Glomerular visceral epithelial cell (primary cell): ENCODE measurements around the gene VIPR1.
"Not testable (repeated sequence)": the region's sequence is repeated elsewhere in the genome, so short reads cannot be mapped to it uniquely, and the experiment has no call there.

Source experiments
- DNase-seq: peaks from one replicate; pipeline ENCODE4 v3.0.0-alpha.2; 2016; ENCODE audit errors: extremely low spot score

The VIPR1 gene

DNA sequence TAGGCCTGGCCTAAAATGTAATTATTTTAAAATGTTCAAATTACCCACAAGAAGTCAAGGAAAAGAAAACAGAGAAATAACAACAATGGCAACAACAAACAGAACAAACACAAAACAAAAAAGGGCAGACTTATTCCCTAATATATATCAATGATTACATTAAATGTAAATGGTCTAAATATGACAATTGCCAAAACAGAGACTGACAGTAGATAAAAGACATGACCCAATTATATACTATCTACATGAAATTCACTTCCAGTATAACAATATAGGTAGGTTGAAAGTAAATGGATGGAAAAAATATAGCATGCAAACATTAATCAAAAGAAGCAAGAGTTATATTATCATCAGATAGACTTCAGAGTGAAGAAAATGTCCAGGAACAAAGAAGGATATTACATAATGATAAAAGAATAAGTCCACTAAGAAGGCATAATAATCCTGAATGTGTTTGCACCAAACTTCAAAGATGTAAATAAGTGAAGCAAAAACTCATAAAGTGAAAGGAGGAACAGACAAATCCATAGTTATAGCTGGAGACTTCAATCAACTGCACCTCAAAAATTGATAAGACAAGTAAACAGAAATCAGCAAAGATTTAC, 72.8 kb downstream of the VIPR1 start:
- DNase-seq = no peak

DNA sequence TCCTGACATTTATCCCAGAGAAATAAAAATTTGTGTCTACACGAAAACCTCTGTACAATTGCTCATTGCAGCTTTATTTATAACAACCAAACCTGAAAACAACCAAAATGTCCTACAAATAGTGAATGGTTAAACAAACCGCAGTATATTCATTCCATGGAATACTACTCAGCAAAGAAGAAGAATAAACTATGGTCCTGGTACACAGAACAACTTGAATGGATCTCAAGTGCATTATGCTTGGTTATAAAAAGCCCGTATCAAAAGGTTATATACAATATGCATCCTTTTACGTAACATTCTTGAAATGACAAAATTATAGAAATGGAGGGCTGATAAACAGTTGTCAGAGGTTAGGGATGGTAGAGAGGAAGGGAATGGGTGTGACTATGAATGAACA, 75.6 kb downstream of the VIPR1 start:
- no peak for DNase-seq

DNA sequence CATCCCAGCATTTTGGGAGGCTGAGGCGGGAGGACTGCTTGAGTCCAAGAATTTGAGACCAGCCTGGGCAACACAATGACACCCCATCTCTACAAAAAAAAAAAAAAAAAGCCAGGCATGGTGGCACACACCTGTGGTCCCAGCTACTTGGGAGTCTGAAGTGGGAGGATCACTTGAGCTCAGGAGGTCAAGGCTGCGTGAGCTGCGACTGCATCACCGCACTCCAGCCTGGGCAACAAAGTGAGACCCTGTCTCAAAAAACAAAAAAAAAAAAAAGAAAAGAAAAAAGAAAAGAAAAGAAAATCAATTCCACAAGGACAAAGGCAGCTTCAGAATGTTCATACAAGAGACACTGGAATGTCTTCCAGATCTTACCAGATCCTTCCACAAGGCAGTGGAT, 76.9 kb downstream of the VIPR1 start:
- not testable (repeated sequence) for DNase-seq

DNA sequence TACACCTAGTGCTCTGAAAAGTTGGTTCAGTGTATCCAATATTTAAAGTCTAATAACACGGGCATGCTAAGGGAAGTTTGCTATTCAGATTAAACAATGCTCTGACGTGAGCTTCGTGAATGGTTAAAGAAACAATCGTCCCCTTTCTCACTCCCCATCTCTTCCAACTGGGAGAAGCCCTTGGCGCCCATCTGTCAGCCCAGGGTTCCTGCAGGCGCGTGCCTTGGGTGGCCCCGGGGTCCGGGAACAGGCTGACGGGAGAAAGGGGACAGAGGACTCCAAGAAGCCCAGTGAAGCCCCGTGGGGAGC, 78.9 kb downstream of the VIPR1 start:
- no peak for DNase-seq

DNA sequence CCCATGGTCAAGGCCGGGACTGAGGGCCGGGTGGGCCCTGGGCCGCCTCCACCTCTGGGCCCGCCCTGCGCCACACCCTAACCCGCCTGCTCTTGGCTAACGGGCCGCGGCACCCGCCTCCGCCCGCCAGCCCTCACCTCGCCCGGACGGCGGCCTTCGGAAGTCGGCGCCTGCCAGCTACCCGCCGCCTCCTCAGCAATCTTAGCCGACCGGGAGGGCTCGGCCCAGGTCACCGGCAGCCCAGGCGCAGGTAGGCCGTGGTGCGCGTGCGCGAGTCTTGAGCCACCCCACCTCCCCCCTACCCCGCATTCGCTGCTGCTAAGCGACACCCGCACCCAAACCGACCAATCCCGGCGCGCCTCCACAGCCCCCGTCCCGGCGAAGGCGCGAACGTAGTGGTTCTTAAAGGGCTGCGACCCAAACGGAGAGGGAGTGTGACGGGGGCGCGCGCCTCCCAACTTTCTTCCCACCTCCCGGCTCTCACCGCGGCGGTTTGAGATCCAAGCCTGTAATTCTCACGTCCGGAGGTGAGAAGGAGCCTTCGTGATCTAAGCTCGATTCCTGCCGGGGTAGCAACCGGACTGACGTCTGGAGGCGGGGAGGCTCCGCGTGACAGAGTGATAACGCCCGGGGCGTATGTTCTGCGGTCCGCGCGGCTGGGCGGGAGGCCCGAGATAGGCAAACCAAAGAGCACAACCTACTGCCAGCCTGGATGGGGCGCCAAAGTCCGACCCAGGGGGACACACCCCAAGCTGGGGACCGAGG, 79.4 kb downstream of the VIPR1 start, which contains the start of gene SEC22C:
Gene SEC22C (minus strand): TSS at position 259 of the 765 bp plus-strand sequence. CDS start 12,921 bp downstream, outside the sequence.
- DNase-seq = peak; percentile 95

DNA sequence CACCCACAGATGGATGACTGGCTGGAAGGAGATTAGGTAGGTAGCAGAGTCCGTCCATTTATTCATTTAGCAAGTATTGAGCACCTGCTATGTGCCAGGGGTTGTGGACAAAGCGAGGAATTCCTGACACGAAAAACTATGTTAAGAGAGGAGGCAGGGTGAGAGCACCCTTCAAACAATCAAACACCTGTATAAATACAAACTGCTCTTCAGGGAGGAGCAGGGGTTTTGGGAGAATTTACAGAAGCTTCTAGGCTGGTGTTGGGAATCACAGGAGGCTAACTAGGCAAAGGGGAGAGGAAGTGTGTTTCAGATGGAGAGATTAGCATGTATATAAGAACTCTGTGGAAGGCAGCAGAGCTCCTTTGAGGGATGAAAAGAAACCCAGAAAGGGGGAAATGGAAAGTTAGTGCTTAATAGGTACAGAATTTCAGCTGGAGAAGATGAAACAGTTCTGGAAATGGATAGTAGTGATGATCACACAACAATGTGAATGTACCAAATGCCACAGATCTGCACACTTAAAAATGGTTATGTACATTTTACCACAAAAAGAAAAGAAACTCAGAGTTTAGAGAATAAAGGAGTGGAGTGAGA, 80.1 kb downstream of the VIPR1 start:
- no peak for DNase-seq
